Colonic mucosa (tissue), 4 donors: ENCODE data around the gene C1orf226. TPM values are rescaled to one million over a fixed set of nuclear protein-coding genes. Genes with fewer than 3 reads are reported as not detected.

Experiments used
- DNase-seq: peaks from one replicate; pipeline ENCODE4 v3.0.0-alpha.2; 2020
- H3K27ac ChIP-seq: fragments of 200-600 bp; one replicate; pipeline ENCODE4 v1.8.0; 2021
- H3K27me3 ChIP-seq: fragments of 200-600 bp; one replicate; pipeline ENCODE4 v1.8.0; 2021
- H3K36me3 ChIP-seq: fragments of 200-600 bp; one replicate; pipeline ENCODE4 v1.8.0; 2021
- H3K4me1 ChIP-seq: fragments of 200-600 bp; one replicate; pipeline ENCODE4 v1.8.0; 2021; ENCODE audit warnings: mild to moderate bottlenecking
- H3K4me3 ChIP-seq: fragments of 200-600 bp; one replicate; pipeline ENCODE4 v1.8.0; 2021
- H3K9ac ChIP-seq, 2 donors: one replicate each; pipeline ENCODE4 v1.7.0; 2013; ENCODE audit warnings: control low read depth in 2 of 2, low read depth in 2 of 2, low read length in 2 of 2
- H3K9me3 ChIP-seq: fragments of 200-600 bp; one replicate; pipeline ENCODE4 v1.8.0; 2021
- intact Hi-C: fragments of 100-400 bp; cut with DNase I; formaldehyde crosslinking; loops from one replicate; pipeline ENCODE4 v1.14.1; 2022
- total RNA-seq, 2 donors: library from RNA; stranded (reverse); fragmentation: NEBNext Ultra II Directional in 1 of 2; extraction: Animal tissue kit (Norgen Biotek cat#: 25700) in 1 of 2; gene quantifications; one replicate each; pipeline ENCODE4 v1.2.1, GENCODE V29; 2021
- TF ChIP-seq, protein P1 (sequence below): fragments of 200-600 bp; IDR thresholded peaks from one replicate; pipeline ENCODE4 v1.8.0; 2022; ENCODE audit warnings: antibody characterized with exemption, mild to moderate bottlenecking
- donor health status: healthy.
- donor health status: DM: no; HTN: no; CAD: no.
- donor health status: DM: no; HTN: no; CAD: no.

C1orf226 gene
- total RNA-seq, 2 donors from 2014 or later: 26.9 to 54.0 TPM

DNA sequence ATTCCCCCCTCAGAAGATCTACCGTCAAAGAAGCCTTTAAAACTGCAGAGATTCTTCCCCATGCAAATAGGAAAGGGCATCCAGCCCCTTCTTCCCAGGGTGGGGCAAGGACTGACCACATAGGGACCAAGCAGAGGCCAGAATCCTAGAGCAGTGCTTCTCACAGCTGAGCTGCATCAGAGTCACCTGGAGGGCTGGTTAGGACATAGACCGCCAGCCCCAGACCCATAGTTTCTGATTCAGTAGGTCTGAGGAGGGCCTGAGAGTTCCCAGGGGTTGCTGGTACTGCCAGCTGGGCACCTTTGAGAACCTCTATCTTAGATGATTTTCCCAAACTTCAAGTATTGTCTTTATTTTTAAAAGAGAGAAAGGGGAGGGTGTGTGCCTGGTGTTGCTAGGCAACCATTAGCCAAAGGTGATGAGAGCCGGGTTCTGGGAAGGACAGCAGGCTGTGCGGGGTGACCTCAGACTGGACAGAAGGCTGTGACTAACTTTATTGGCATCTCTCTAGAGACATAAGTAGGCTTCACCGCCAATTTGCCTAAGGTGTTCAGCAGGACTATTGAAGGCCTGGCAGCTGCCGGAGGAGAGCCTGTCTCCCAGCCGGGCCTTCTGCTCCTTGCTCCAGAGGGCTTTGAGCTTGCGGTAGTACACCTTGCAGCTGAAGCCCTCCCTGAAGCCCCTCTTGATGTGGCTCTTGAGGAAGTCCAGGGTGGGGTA, 7.8 kb upstream of the C1orf226 start:
- H3K27ac ChIP-seq: no peak overlapping the region
- TF ChIP-seq, protein P1, sequence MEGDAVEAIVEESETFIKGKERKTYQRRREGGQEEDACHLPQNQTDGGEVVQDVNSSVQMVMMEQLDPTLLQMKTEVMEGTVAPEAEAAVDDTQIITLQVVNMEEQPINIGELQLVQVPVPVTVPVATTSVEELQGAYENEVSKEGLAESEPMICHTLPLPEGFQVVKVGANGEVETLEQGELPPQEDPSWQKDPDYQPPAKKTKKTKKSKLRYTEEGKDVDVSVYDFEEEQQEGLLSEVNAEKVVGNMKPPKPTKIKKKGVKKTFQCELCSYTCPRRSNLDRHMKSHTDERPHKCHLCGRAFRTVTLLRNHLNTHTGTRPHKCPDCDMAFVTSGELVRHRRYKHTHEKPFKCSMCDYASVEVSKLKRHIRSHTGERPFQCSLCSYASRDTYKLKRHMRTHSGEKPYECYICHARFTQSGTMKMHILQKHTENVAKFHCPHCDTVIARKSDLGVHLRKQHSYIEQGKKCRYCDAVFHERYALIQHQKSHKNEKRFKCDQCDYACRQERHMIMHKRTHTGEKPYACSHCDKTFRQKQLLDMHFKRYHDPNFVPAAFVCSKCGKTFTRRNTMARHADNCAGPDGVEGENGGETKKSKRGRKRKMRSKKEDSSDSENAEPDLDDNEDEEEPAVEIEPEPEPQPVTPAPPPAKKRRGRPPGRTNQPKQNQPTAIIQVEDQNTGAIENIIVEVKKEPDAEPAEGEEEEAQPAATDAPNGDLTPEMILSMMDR: no peak

DNA sequence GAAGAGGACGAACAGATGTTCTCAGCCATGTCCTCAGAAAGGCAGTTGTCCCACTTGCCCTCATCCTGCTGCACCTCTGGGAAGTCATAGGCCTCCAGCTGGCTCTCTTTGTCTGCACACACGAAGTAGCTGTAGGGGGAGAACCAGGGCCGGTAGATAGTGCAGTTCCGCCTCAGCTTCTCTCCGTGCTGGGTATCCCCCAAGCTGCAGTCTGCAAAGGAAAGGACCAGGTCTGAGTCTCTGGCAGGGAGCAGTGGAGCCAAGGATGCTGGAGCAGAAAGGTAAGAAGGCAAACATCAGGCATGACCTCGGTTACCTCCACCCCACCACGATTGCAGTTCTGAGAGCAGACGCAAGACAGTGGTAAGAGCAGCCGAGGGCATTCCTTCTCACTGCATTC, 7.1 kb upstream of the C1orf226 start:
- H3K9ac ChIP-seq: no peak overlapping the region
- no peaks in the 10 kb centered on the region for H3K36me3 ChIP-seq
- DNase-seq: no peak
- intact Hi-C loops: no loop called here
- no peaks in the 10 kb centered on the region for H3K9me3 ChIP-seq
- no peak overlapping the region for H3K27ac ChIP-seq
- TF ChIP-seq, protein P1: no peak
- H3K27me3 ChIP-seq: no peaks in the 10 kb centered on the region
- peaks cover 8% of the 10 kb centered on the region for H3K4me1 ChIP-seq
- H3K4me3 ChIP-seq: no peak overlapping the region

More for the DNA sequence above, 7.8 kb upstream of the C1orf226 start:
- Histone ChIP-seq H3K9ac (peak overlapping the region in 1 of 2 donors; percentile 13), H3K4me3 (no peak overlapping the region), H3K27me3 (no peaks in the 10 kb centered on the region), H3K36me3 (no peaks in the 10 kb centered on the region), H3K9me3 (no peaks in the 10 kb centered on the region), H3K4me1 (peaks cover 8% of the 10 kb centered on the region)
- intact Hi-C loops: no loop called here
- no peak for DNase-seq

DNA sequence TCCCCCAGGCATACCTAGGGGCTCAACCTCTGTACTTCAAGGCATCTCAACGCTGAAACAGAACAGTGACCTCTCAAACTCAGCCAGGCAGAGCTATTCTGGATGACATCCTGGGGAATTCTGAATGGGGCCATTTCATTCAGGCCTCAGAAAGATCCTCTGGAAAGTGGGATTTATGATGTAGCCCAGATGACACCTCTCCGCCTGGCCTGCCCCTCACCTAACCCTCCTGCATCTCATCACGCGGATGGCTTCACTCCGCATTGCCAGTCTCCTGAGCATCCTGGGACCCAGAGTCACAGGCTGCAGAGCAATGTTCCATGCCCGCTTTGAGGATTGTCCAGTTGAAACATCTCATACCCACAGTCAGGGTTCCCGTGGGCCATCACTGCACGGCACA, 6.1 kb upstream of the C1orf226 start:
- no peaks in the 10 kb centered on the region for H3K27me3 ChIP-seq
- H3K4me1 ChIP-seq: peaks cover 8% of the 10 kb centered on the region
- no peak overlapping the region for H3K9ac ChIP-seq
- H3K4me3 ChIP-seq: no peak overlapping the region
- H3K9me3 ChIP-seq: no peaks in the 10 kb centered on the region
- intact Hi-C loops: no loop called here
- DNase-seq: no peak
- no peaks in the 10 kb centered on the region for H3K36me3 ChIP-seq
- TF ChIP-seq, protein P1: no peak
- no peak overlapping the region for H3K27ac ChIP-seq

DNA sequence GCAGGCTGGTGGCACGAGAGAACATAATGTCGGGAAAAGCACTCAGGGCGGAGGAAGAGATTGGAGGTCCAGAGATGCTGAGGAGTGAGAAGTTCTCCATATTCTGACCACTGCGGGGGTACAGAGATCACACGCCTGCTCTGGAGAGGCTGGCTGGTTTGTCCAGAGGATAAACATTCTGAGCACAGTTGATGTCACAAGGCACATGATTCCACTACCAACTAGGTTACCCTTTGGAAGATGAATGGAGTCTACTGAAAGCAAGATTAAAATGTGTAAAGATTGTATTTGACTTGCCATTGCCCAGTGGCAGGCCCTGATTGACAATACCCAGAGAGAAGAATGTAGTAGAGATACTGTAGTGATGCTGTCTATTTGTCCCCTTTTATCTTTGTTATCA, 4.8 kb upstream of the C1orf226 start, which contains the start of gene SPATA46:
Gene SPATA46 (minus strand): TSS at position 164 of the 400 bp plus-strand sequence. CDS start 64 bp downstream, at position 100.
- no peak within 1 kb of the TSS for H3K4me3 ChIP-seq
- no peak within 1 kb of the TSS for H3K27ac ChIP-seq
- no peaks in the 10 kb centered on the region for H3K36me3 ChIP-seq
- no peak within 1 kb of the TSS for H3K9ac ChIP-seq
- TF ChIP-seq, protein P1: no peak
- peaks cover 8% of the 10 kb centered on the region for H3K4me1 ChIP-seq
- peak; percentile 14 for DNase-seq
- intact Hi-C loops: no loop called here
- no peaks in the 10 kb centered on the region for H3K9me3 ChIP-seq
- H3K27me3 ChIP-seq: no peaks in the 10 kb centered on the region

DNA sequence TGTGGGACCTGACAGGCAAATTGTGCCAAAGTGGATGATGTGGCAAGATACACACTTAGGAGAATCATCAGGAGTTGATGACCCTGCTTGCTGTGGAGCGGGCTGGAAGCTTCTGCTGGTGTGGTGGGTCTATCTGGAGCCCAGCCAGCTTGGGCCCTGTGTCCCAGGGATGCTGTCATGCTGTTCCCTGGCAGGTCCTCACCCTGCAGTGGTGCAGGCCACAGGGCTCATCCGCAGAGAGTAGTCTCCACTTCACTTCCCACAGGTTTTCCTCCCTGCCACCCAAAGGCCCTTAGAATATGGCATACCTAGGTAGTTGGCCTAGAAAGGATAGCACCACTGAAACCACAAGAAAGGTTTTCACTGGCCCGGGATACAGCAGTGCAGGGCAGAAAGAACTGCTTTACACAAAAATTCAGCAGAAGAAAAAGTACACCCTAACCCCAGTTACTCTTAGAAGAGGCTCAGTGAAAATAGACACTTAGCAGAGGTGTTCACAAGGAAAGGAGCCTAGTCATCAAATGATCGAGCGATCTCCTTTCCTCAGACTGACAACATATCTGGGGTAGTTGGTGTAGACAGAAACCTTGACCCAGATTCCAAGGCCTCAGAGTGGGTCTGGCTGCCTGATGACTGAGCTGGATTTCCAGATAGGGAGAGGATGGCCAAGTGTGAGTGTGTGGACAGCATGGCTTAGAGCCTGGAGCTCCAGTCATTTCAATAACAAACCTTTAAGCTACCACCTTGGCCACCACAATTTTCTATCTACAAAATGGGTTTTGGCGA, 1.3 kb upstream of the C1orf226 start:
- no peaks in the 10 kb centered on the region for H3K36me3 ChIP-seq
- TF ChIP-seq, protein P1: no peak
- no peaks in the 10 kb centered on the region for H3K27me3 ChIP-seq
- no peaks in the 10 kb centered on the region for H3K9me3 ChIP-seq
- DNase-seq: peak; percentile 19
- H3K27ac ChIP-seq: no peak overlapping the region
- no peak overlapping the region for H3K4me3 ChIP-seq
- intact Hi-C loops: loop anchor here (10.0 kb wide), 1 partner anchor 95 kb away; no protein-coding TSS in a partner anchor
- H3K9ac ChIP-seq: no peak overlapping the region
- no peaks in the 10 kb centered on the region for H3K4me1 ChIP-seq
